Measurements from ENCODE around the gene STXBP5L.
"Not testable (repeated sequence)": the region's sequence is repeated elsewhere in the genome, so short reads cannot be mapped to it uniquely, and the experiment has no call there.

The STXBP5L gene

GRCh38 chr3:120908030-120908794 is at the start of gene STXBP5L:
STXBP5L (plus strand) TSS chr3:120908205; CDS start chr3:120909579, 1,374 bp downstream.
- DNase-seq, result peak; percentile 37

- no peak for DNase-seq
These were observed 49.5 kb upstream of the STXBP5L start for GRCh38 chr3:120858521-120858920.

GRCh38 chr3:120864541-120864940 is 43.5 kb upstream of the STXBP5L start:
- DNase-seq, result no peak

GRCh38 chr3:120875507-120875906 is 32.5 kb upstream of the STXBP5L start:
- DNase-seq, result no peak

GRCh38 chr3:120875989-120876388 is 32.0 kb upstream of the STXBP5L start:
- no peak for DNase-seq

GRCh38 chr3:120879411-120879810 is 28.6 kb upstream of the STXBP5L start:
- DNase-seq, result no peak

GRCh38 chr3:120892921-120893320 is 15.1 kb upstream of the STXBP5L start:
- no peak for DNase-seq

GRCh38 chr3:120894316-120895057 is 13.5 kb upstream of the STXBP5L start:
- no peak for DNase-seq

GRCh38 chr3:120901716-120902115 is 6.3 kb upstream of the STXBP5L start:
- DNase-seq, result not testable (repeated sequence)

GRCh38 chr3:120903221-120903620 is 4.8 kb upstream of the STXBP5L start:
- no peak for DNase-seq

- no peak for DNase-seq
These were observed 361 bp upstream of the STXBP5L start for GRCh38 chr3:120907659-120908029.

- DNase-seq, result peak; percentile 8
These were observed 993 bp downstream of the STXBP5L start for GRCh38 chr3:120908795-120909601.

- DNase-seq, result no peak
These were observed 1.5 kb downstream of the STXBP5L start for GRCh38 chr3:120909602-120909878.

GRCh38 chr3:120926146-120926545 is 18.1 kb downstream of the STXBP5L start:
- no peak for DNase-seq

- DNase-seq, result no peak
These were observed 21.0 kb downstream of the STXBP5L start for GRCh38 chr3:120928991-120929390.

GRCh38 chr3:120931593-120931992 is 23.6 kb downstream of the STXBP5L start:
- DNase-seq, result no peak

GRCh38 chr3:120956143-120956542 is 48.1 kb downstream of the STXBP5L start:
- no peak for DNase-seq

- DNase-seq, result no peak
These were observed 74.8 kb downstream of the STXBP5L start for GRCh38 chr3:120982608-120983320.

- no peak for DNase-seq
These were observed 75.3 kb downstream of the STXBP5L start for GRCh38 chr3:120983321-120983665.

GRCh38 chr3:120983841-120984240 is 75.8 kb downstream of the STXBP5L start:
- DNase-seq, result no peak

GRCh38 chr3:120985242-120985641 is 77.2 kb downstream of the STXBP5L start:
- DNase-seq, result no peak

GRCh38 chr3:120988994-120989393 is 81.0 kb downstream of the STXBP5L start:
- DNase-seq, result no peak

- DNase-seq, result no peak
These were observed 110.9 kb downstream of the STXBP5L start for GRCh38 chr3:121018917-121019321.
